ENCODE results near the gene DUSP15.

Gene DUSP15

GRCh38 chr20:31843288-31843687 is 27.0 kb downstream of the DUSP15 start:
- no peak for TF ChIP-seq GATA2 (IDR thresholded peaks at IDR 0.05; ENCODE audit: low read depth, low read length)
- no peak for TF ChIP-seq GATA3 (IDR thresholded peaks at IDR 0.05; ENCODE audit: low read depth, low read length)

GRCh38 chr20:31842471-31843157 is 27.7 kb downstream of the DUSP15 start:
- TF ChIP-seq GATA2 (IDR thresholded peaks at IDR 0.05; ENCODE audit: low read depth, low read length) (no peak), GATA3 (IDR thresholded peaks at IDR 0.05; ENCODE audit: low read depth, low read length) (no peak)

GRCh38 chr20:31841928-31842327 is 28.4 kb downstream of the DUSP15 start:
- no peak for TF ChIP-seq GATA3 (IDR thresholded peaks at IDR 0.05; ENCODE audit: low read depth, low read length)
- TF ChIP-seq GATA2 (IDR thresholded peaks at IDR 0.05; ENCODE audit: low read depth, low read length), result no peak

GRCh38 chr20:31840906-31841816 is 29.2 kb downstream of the DUSP15 start:
- TF ChIP-seq GATA2 (IDR thresholded peaks at IDR 0.05; ENCODE audit: low read depth, low read length) (no peak), GATA3 (IDR thresholded peaks at IDR 0.05; ENCODE audit: low read depth, low read length) (no peak)

- TF ChIP-seq GATA2 (IDR thresholded peaks at IDR 0.05; ENCODE audit: low read depth, low read length) (no peak), GATA3 (IDR thresholded peaks at IDR 0.05; ENCODE audit: low read depth, low read length) (no peak)
Observed at GRCh38 chr20:31839782-31840487, 30.4 kb downstream of the DUSP15 start.

GRCh38 chr20:31838646-31839292 is 31.6 kb downstream of the DUSP15 start:
- TF ChIP-seq GATA2 (IDR thresholded peaks at IDR 0.05; ENCODE audit: low read depth, low read length), result no peak
- TF ChIP-seq GATA3 (IDR thresholded peaks at IDR 0.05; ENCODE audit: low read depth, low read length), result no peak

GRCh38 chr20:31837896-31838397 is 32.4 kb downstream of the DUSP15 start:
- TF ChIP-seq GATA3 (IDR thresholded peaks at IDR 0.05; ENCODE audit: low read depth, low read length), result no peak
- TF ChIP-seq GATA2 (IDR thresholded peaks at IDR 0.05; ENCODE audit: low read depth, low read length), result no peak

GRCh38 chr20:31836853-31837608 is 33.3 kb downstream of the DUSP15 start:
- TF ChIP-seq GATA2 (IDR thresholded peaks at IDR 0.05; ENCODE audit: low read depth, low read length), result no peak
- TF ChIP-seq GATA3 (IDR thresholded peaks at IDR 0.05; ENCODE audit: low read depth, low read length), result no peak

GRCh38 chr20:31835977-31836852 is 34.1 kb downstream of the DUSP15 start:
- TF ChIP-seq GATA3 (IDR thresholded peaks at IDR 0.05; ENCODE audit: low read depth, low read length) (no peak), GATA2 (IDR thresholded peaks at IDR 0.05; ENCODE audit: low read depth, low read length) (no peak)

- no peak for TF ChIP-seq GATA2 (IDR thresholded peaks at IDR 0.05; ENCODE audit: low read depth, low read length)
- no peak for TF ChIP-seq GATA3 (IDR thresholded peaks at IDR 0.05; ENCODE audit: low read depth, low read length)
Observed at GRCh38 chr20:31835554-31835953, 34.8 kb downstream of the DUSP15 start.

- no peak for TF ChIP-seq GATA2 (IDR thresholded peaks at IDR 0.05; ENCODE audit: low read depth, low read length)
- no peak for TF ChIP-seq GATA3 (IDR thresholded peaks at IDR 0.05; ENCODE audit: low read depth, low read length)
Observed at GRCh38 chr20:31833931-31834521, 36.3 kb downstream of the DUSP15 start.
